Testis (tissue), 2 donors: ENCODE data around the gene FSTL1.

Experiments used
- CTCF ChIP-seq, 3 experiments: fragments of 450-650 bp in 2 of 3; fragments of 200-600 bp in 1 of 3; sonication (generic) in 1 of 3; IDR thresholded peaks; one replicate each; pipeline ENCODE4 v1.5.1; 2016 to 2019; ENCODE audit warnings: antibody characterized with exemption in 3 of 3, mild to moderate bottlenecking in 2 of 3, moderate library complexity in 1 of 3
- POLR2A ChIP-seq: fragments of 450-650 bp; IDR thresholded peaks from one replicate; pipeline ENCODE4 v1.6.1; 2017; ENCODE audit warnings: antibody characterized with exemption, mild to moderate bottlenecking, moderate library complexity

GRCh38 chr3:120381503-120381902 lies 69.3 kb downstream of the FSTL1 start:
- TF ChIP-seq CTCF (IDR thresholded peaks at IDR 0.05) (no peak), POLR2A (no peak)
